ENCODE results near the gene HPF1. TPM values are rescaled to one million over a fixed set of nuclear protein-coding genes. Genes with fewer than 3 reads are reported as not detected.

Gene HPF1
- total and polyA plus RNA-seq, 2 of the 8 experiments (the other 6 are each of a cell fraction or from before 2014, with no cell fraction given), result 14.1 to 32.5 TPM

- no peak for TF ChIP-seq CHD7 (IDR thresholded peaks at IDR 0.05; ENCODE audit: insufficient replicate concordance, low read length)
Measured at GRCh38 chr4:169715826-169716225, 41.9 kb downstream of the HPF1 start (continued).
